Erythroblast (primary cell): ENCODE results near the gene AOPEP.

ENCODE experiments used
- GATA1 ChIP-seq: IDR thresholded peaks from 2 replicates; pipeline ENCODE4 v1.6.1; 2011; ENCODE audit warnings: low read depth, mild to moderate bottlenecking, control low read depth, low read length, moderate library complexity
- POLR2A ChIP-seq: IDR thresholded peaks from 2 replicates; pipeline ENCODE4 v1.6.1; 2011; ENCODE audit warnings: mild to moderate bottlenecking, low read length

GRCh38 chr9:95014917-95015316, 288.4 kb downstream of the AOPEP start:
- TF ChIP-seq POLR2A, result no peak
- TF ChIP-seq GATA1, result no peak
